T-helper 2 cell treated with Interferon-gamma antibody and Interleukin-4, amounts not matched to agents 5 μg/mL and 100 μg/mL, for 36 hours (primary cell): ENCODE measurements around the gene PGPEP1.
"Not testable (repeated sequence)": the region's sequence is repeated elsewhere in the genome, so short reads cannot be mapped to it uniquely, and the experiment has no call there.

Experiments
- DNase-seq: peaks from one replicate; pipeline ENCODE4 v3.0.0; 2021; ENCODE audit warnings: low spot score
- H3K27ac Mint-ChIP-seq: one replicate; pipeline ENCODE4 v1.8.0; 2021; ENCODE audit warnings: mild to moderate bottlenecking, mixed read lengths
- H3K27me3 Mint-ChIP-seq: one replicate; pipeline ENCODE4 v1.8.0; 2021; ENCODE audit warnings: low read depth, mixed read lengths
- H3K36me3 Mint-ChIP-seq: one replicate; pipeline ENCODE4 v1.8.0; 2021; ENCODE audit warnings: low read depth, mixed read lengths
- H3K4me1 Mint-ChIP-seq: one replicate; pipeline ENCODE4 v1.8.0; 2021; ENCODE audit warnings: low read depth, mixed read lengths
- H3K4me3 Mint-ChIP-seq: one replicate; pipeline ENCODE4 v1.8.0; 2022; ENCODE audit warnings: mild to moderate bottlenecking, moderate library complexity, mixed read lengths
- H3K9me3 Mint-ChIP-seq: one replicate; pipeline ENCODE4 v1.8.0; 2021; ENCODE audit warnings: mixed read lengths

Gene PGPEP1

GRCh38 chr19:18313398-18313797, 27.0 kb upstream of the PGPEP1 start:
- no peak overlapping the region for H3K4me3 Mint-ChIP-seq
- H3K36me3 Mint-ChIP-seq: peaks cover 31% of the 10 kb centered on the region
- H3K27ac Mint-ChIP-seq: no peak overlapping the region
- no peak for DNase-seq
- no peaks in the 10 kb centered on the region for H3K27me3 Mint-ChIP-seq
- peaks cover 17% of the 10 kb centered on the region for H3K4me1 Mint-ChIP-seq
- H3K9me3 Mint-ChIP-seq: no peaks in the 10 kb centered on the region

GRCh38 chr19:18317961-18318800, 22.2 kb upstream of the PGPEP1 start:
- Mint-ChIP-seq H3K27ac (peak overlapping the region; percentile 93), H3K4me1 (peaks cover 43% of the 10 kb centered on the region), H3K4me3 (peak overlapping the region; percentile 82), H3K36me3 (peaks cover 52% of the 10 kb centered on the region), H3K27me3 (no peaks in the 10 kb centered on the region), H3K9me3 (no peaks in the 10 kb centered on the region)
- peak; percentile 40 for DNase-seq

- Mint-ChIP-seq H3K27me3 (no peaks in the 10 kb centered on the region), H3K9me3 (no peaks in the 10 kb centered on the region), H3K36me3 (peaks cover 48% of the 10 kb centered on the region), H3K4me1 (peaks cover 53% of the 10 kb centered on the region), H3K4me3 (peak overlapping the region; percentile 94), H3K27ac (peak overlapping the region; percentile 90)
- DNase-seq: no peak
These were observed 20.7 kb upstream of the PGPEP1 start for GRCh38 chr19:18319591-18320135.

- H3K4me1 Mint-ChIP-seq: peaks cover 53% of the 10 kb centered on the region
- no peak for DNase-seq
- H3K27me3 Mint-ChIP-seq: no peaks in the 10 kb centered on the region
- H3K27ac Mint-ChIP-seq: peak overlapping the region; percentile 94
- H3K36me3 Mint-ChIP-seq: peaks cover 43% of the 10 kb centered on the region
- H3K4me3 Mint-ChIP-seq: peak overlapping the region; percentile 94
- H3K9me3 Mint-ChIP-seq: no peaks in the 10 kb centered on the region
These were observed 19.3 kb upstream of the PGPEP1 start for GRCh38 chr19:18320865-18321733.

- DNase-seq: peak; percentile 39
- Mint-ChIP-seq H3K4me3 (peak overlapping the region; percentile 94), H3K4me1 (peaks cover 51% of the 10 kb centered on the region), H3K27ac (peak overlapping the region; percentile 94), H3K9me3 (no peaks in the 10 kb centered on the region), H3K27me3 (no peaks in the 10 kb centered on the region), H3K36me3 (peaks cover 43% of the 10 kb centered on the region)
These were observed 18.7 kb upstream of the PGPEP1 start for GRCh38 chr19:18321734-18322102.

- Mint-ChIP-seq H3K4me1 (peaks cover 51% of the 10 kb centered on the region), H3K27me3 (no peaks in the 10 kb centered on the region)
These were observed 18.1 kb upstream of the PGPEP1 start for GRCh38 chr19:18322318-18322758.

DNA sequence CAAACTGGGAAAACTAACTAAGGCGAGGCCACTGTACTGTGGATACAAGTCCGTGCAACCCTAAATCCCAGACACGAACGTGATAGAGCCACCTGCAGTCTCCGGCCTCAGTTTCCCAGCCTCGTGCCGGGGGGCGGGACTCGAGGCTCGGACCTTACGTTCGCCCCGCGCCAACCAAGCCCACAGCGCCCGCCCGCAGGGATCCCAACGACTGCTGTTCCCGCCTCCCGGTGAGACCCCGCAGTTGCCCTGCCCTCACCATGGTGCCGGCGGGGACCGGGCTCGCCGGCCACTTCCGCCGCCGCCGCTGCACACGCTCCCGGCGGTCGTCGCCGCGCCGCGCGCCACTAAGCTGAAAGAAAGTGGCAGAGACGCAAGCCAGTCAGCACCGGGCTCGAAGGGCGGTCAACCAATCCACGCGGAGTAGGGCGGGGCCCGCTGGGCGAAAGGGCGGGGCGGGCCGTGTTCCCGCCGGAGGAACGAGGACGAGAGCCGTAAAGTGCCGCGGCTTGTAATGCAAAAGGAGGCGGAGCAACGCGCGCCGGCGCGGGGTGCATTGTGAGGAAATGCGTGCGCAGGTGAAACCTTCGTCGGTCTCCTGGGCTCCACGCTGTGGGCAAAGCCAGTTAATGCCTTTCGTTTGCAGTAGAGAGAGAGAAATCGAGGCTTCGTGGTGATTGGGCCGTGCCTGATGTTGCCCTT, 17.5 kb upstream of the PGPEP1 start, which contains the start of gene LSM4:
Gene LSM4 (minus strand): TSS at position 318 of the 702 bp plus-strand sequence. CDS start 56 bp downstream, at position 262.
- Mint-ChIP-seq H3K27me3 (no peaks in the 10 kb centered on the region), H3K4me3 (peak within 1 kb of the TSS; percentile 94), H3K9me3 (no peaks in the 10 kb centered on the region), H3K36me3 (peaks cover 39% of the 10 kb centered on the region), H3K27ac (peak within 1 kb of the TSS; percentile 94), H3K4me1 (peaks cover 45% of the 10 kb centered on the region)
- peak; percentile 99 for DNase-seq

More at GRCh38 chr19:18322318-18322758, 18.1 kb upstream of the PGPEP1 start:
- peak; percentile 54 for DNase-seq
- Mint-ChIP-seq H3K9me3 (no peaks in the 10 kb centered on the region), H3K4me3 (peak overlapping the region; percentile 94), H3K27ac (peak overlapping the region; percentile 94), H3K36me3 (peaks cover 43% of the 10 kb centered on the region)

GRCh38 chr19:18324373-18324731, 16.0 kb upstream of the PGPEP1 start:
- H3K9me3 Mint-ChIP-seq, H3K27me3 Mint-ChIP-seq, DNase-seq, H3K27ac Mint-ChIP-seq: not testable (repeated sequence)
- Mint-ChIP-seq H3K4me3 (peak overlapping the region; percentile 94), H3K4me1 (peaks cover 46% of the 10 kb centered on the region), H3K36me3 (peaks cover 29% of the 10 kb centered on the region)

- Mint-ChIP-seq H3K27me3 (no peaks in the 10 kb centered on the region), H3K9me3 (no peaks in the 10 kb centered on the region), H3K27ac (no peak overlapping the region), H3K36me3 (peaks cover 8% of the 10 kb centered on the region), H3K4me1 (peaks cover 30% of the 10 kb centered on the region), H3K4me3 (no peak overlapping the region)
- DNase-seq: no peak
These were observed 13.6 kb upstream of the PGPEP1 start for GRCh38 chr19:18326772-18327171.

- no peaks in the 10 kb centered on the region for H3K36me3 Mint-ChIP-seq
- peak overlapping the region; percentile 78 for H3K4me3 Mint-ChIP-seq
- H3K4me1 Mint-ChIP-seq: peaks cover 21% of the 10 kb centered on the region
- no peaks in the 10 kb centered on the region for H3K9me3 Mint-ChIP-seq
- peak overlapping the region; percentile 49 for H3K27ac Mint-ChIP-seq
- H3K27me3 Mint-ChIP-seq: no peaks in the 10 kb centered on the region
- peak; percentile 87 for DNase-seq
These were observed 11.9 kb upstream of the PGPEP1 start for GRCh38 chr19:18328340-18329034.

GRCh38 chr19:18329035-18329376, 11.4 kb upstream of the PGPEP1 start:
- H3K4me3 Mint-ChIP-seq: peak overlapping the region; percentile 78
- no peaks in the 10 kb centered on the region for H3K9me3 Mint-ChIP-seq
- no peak for DNase-seq
- no peaks in the 10 kb centered on the region for H3K27me3 Mint-ChIP-seq
- H3K4me1 Mint-ChIP-seq: peaks cover 16% of the 10 kb centered on the region
- H3K36me3 Mint-ChIP-seq: no peaks in the 10 kb centered on the region
- H3K27ac Mint-ChIP-seq: no peak overlapping the region

DNA sequence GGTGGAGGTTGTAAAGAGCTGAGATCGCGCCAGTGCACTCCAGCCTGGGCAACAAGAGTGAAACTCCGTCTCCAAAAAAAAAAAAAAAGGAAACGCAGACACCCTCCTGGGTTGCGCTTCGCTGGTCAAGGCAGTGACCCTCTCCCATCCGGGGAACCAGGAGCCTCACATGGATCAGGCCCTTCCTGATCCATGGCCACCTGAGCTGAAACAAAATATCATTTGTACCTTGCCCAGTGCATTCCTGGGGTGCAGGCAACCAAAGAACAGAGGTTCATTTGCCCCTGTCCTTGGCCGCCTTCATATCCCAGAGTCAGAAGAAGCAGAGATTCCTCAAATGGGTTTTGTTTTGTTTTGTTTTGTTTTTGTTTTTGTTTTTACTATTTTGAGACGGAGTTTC, 9.5 kb upstream of the PGPEP1 start:
- no peak overlapping the region for H3K4me3 Mint-ChIP-seq
- peaks cover 13% of the 10 kb centered on the region for H3K4me1 Mint-ChIP-seq
- DNase-seq: no peak
- no peaks in the 10 kb centered on the region for H3K36me3 Mint-ChIP-seq
- H3K9me3 Mint-ChIP-seq: no peaks in the 10 kb centered on the region
- no peaks in the 10 kb centered on the region for H3K27me3 Mint-ChIP-seq
- no peak overlapping the region for H3K27ac Mint-ChIP-seq

GRCh38 chr19:18332917-18333530, 7.4 kb upstream of the PGPEP1 start:
- no peak overlapping the region for H3K4me3 Mint-ChIP-seq

More at GRCh38 chr19:18332917-18333530, 7.4 kb upstream of the PGPEP1 start:
- Mint-ChIP-seq H3K27me3 (no peaks in the 10 kb centered on the region), H3K9me3 (no peaks in the 10 kb centered on the region), H3K4me1 (peaks cover 13% of the 10 kb centered on the region), H3K27ac (no peak overlapping the region), H3K36me3 (no peaks in the 10 kb centered on the region)
- no peak for DNase-seq
